ENCODE results near the gene C5orf46. TPM values are rescaled to one million over a fixed set of nuclear protein-coding genes. Genes with fewer than 3 reads are reported as not detected.

The C5orf46 gene
- polyA plus RNA-seq, 1 of the 3 experiments (the other 2 are of a cell fraction): 4.1 TPM

DNA sequence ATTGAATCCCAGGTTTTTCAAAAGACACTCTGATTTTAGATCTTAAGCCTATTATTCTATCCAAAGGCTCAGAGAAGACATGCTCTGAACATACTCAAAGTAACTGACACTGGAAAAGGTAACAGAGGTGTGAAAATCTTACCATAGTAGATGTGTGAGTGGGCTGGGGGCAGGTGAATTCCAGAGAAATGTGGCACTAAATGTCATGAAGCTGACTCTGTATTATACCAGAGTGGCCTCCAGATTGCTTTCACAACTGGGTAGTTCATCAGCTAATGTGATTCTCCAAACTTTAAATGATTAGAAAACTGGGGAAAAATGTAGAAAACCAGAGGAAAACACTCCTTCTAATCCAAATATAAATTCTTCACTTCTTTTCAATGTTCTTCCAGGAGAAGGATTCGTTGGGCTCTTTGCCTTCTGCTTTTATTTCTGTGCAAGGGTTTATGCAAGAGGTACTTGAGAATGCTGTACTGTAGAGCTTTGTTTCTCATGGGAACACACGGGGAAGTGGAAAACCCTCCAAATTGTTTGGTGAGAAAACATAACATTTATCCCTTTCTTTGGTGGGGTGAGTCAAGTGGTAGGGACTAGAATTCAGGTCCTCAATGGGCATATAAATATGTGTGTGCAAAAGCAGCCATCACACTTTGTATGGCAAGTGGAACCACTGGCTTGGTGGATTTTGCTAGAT lies 28.1 kb downstream of the C5orf46 start, which contains the start of gene SCGB3A2:
TSS of gene SCGB3A2 (plus strand) at position 646 of the 694 bp plus-strand sequence. CDS start 93 bp downstream, outside the sequence.
- Histone ChIP-seq H3K4me3 (ENCODE audit: low read depth in 2 of 2, low read length in 1 of 2) (no peak within 1 kb of the TSS), H3K9ac (no peak within 1 kb of the TSS), H3K9me2 (no peaks in the 10 kb centered on the region), H2AFZ (ENCODE audit: low read depth) (no peak within 1 kb of the TSS), H3K79me2 (ENCODE audit: insufficient read depth) (no peaks in the 10 kb centered on the region), H3K9me3 (no peaks in the 10 kb centered on the region), H3K27ac (ENCODE audit: low read depth in 2 of 2, low read length in 1 of 2) (no peak within 1 kb of the TSS), H4K20me1 (ENCODE audit: insufficient read depth) (no peaks in the 10 kb centered on the region), H3K4me2 (no peak within 1 kb of the TSS), H3F3A (replicated peaks; ENCODE audit: insufficient read depth) (no peaks in the 10 kb centered on the region), H3K36me3 (replicated peaks in 1 of 2; ENCODE audit: control insufficient read depth in 1 of 2, insufficient read depth in 2 of 2, low read length in 1 of 2) (no peaks in the 10 kb centered on the region), H3K4me1 (ENCODE audit: control insufficient read depth in 1 of 2, insufficient read depth in 2 of 2, low read depth in 1 of 2, low read length in 1 of 2) (no peaks in the 10 kb centered on the region), H3K27me3 (ENCODE audit: insufficient read depth) (no peaks in the 10 kb centered on the region)
- 9% methylated on average over 2 of the region's 2 CpGs for WGBS (ENCODE audit: low lambda C conversion rate)
- TF ChIP-seq EZH2phosphoT487 (IDR thresholded peaks at IDR 0.05; ENCODE audit: borderline replicate concordance, low read depth) (no peak), FOSL2 (IDR thresholded peaks at IDR 0.05; ENCODE audit: borderline replicate concordance, low read depth) (no peak), NRF1 (IDR thresholded peaks at IDR 0.05; ENCODE audit: low read depth, low read length) (no peak), TEAD4 (IDR thresholded peaks at IDR 0.05; ENCODE audit: borderline replicate concordance, insufficient read depth) (no peak), GABPA (IDR thresholded peaks at IDR 0.05; ENCODE audit: low read depth) (no peak), CHD2 (IDR thresholded peaks at IDR 0.05; ENCODE audit: low read length, partially characterized antibody) (no peak), FOXJ3 (CRISPR knock-in tag; IDR thresholded peaks at IDR 0.05) (no peak), MXI1 (IDR thresholded peaks at IDR 0.05; ENCODE audit: low read depth, low read length) (no peak), SMC3 (IDR thresholded peaks at IDR 0.05; ENCODE audit: low read depth, low read length) (no peak), TCF12 (IDR thresholded peaks at IDR 0.05) (no peak), GATA2 (CRISPR knock-in tag; IDR thresholded peaks at IDR 0.05) (no peak), RFX5 (IDR thresholded peaks at IDR 0.05; ENCODE audit: low read length) (no peak), POLR2AphosphoS5 (IDR thresholded peaks at IDR 0.05; ENCODE audit: low read depth, low read length) (no peak)
- TF ChIP-seq, protein P1, sequence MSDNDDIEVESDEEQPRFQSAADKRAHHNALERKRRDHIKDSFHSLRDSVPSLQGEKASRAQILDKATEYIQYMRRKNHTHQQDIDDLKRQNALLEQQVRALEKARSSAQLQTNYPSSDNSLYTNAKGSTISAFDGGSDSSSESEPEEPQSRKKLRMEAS (IDR thresholded peaks at IDR 0.05; ENCODE audit: low read depth): no peak
- TF ChIP-seq, protein P2, sequence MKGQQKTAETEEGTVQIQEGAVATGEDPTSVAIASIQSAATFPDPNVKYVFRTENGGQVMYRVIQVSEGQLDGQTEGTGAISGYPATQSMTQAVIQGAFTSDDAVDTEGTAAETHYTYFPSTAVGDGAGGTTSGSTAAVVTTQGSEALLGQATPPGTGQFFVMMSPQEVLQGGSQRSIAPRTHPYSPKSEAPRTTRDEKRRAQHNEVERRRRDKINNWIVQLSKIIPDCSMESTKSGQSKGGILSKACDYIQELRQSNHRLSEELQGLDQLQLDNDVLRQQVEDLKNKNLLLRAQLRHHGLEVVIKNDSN (IDR thresholded peaks at IDR 0.05; ENCODE audit: borderline replicate concordance, low read depth): no peak
- ChIA-PET POLR2A (no interaction called here), CTCF (interaction anchor here (1.2 to 1.9 kb wide), 3 partner anchors 9 to 57 kb away, joined by 3 to 10 read pairs (median 8); no protein-coding TSS in a partner anchor)
- no peak for DNase-seq

DNA sequence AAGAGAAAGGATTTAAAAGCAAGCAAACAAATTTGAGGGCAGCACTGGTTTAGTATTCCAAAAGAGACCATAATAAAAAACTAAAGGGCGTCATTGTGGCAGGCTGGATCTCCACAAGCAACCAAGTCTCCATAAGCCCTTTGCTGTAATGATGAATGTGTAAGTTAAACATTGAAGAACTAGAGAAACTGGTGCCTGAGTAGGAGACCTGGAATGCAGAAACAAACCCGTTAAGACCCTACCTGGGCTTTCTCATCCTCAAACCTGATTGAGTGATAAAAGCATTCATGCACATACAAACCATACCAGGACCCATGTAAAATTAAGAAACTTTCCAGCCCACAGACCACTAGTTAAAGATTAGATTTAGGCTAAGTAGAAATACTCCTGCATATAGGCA lies 29.7 kb downstream of the C5orf46 start:
- Histone ChIP-seq H3K79me2 (ENCODE audit: insufficient read depth) (no peaks in the 10 kb centered on the region), H3K4me1 (ENCODE audit: control insufficient read depth in 1 of 2, insufficient read depth in 2 of 2, low read depth in 1 of 2, low read length in 1 of 2) (no peaks in the 10 kb centered on the region), H3K9me2 (no peaks in the 10 kb centered on the region), H3K27me3 (ENCODE audit: insufficient read depth) (no peaks in the 10 kb centered on the region), H3K4me2 (no peak overlapping the region), H3F3A (replicated peaks; ENCODE audit: insufficient read depth) (no peaks in the 10 kb centered on the region), H3K9ac (no peak overlapping the region), H3K27ac (ENCODE audit: low read depth in 2 of 2, low read length in 1 of 2) (no peak overlapping the region), H3K36me3 (replicated peaks in 1 of 2; ENCODE audit: control insufficient read depth in 1 of 2, insufficient read depth in 2 of 2, low read length in 1 of 2) (no peaks in the 10 kb centered on the region), H3K4me3 (ENCODE audit: low read depth in 2 of 2, low read length in 1 of 2) (no peak overlapping the region), H3K9me3 (no peaks in the 10 kb centered on the region), H4K20me1 (ENCODE audit: insufficient read depth) (no peaks in the 10 kb centered on the region), H2AFZ (ENCODE audit: low read depth) (no peak overlapping the region)
- ChIA-PET POLR2A (no interaction called here), CTCF (interaction anchor here (0.7 to 0.9 kb wide), 2 partner anchors 10 to 25 kb away, joined by 3 read pairs; no protein-coding TSS in a partner anchor)
- WGBS (ENCODE audit: low lambda C conversion rate): 23% methylated on average over 2 of the region's 2 CpGs
- DNase-seq: no peak
- TF ChIP-seq, protein P3, sequence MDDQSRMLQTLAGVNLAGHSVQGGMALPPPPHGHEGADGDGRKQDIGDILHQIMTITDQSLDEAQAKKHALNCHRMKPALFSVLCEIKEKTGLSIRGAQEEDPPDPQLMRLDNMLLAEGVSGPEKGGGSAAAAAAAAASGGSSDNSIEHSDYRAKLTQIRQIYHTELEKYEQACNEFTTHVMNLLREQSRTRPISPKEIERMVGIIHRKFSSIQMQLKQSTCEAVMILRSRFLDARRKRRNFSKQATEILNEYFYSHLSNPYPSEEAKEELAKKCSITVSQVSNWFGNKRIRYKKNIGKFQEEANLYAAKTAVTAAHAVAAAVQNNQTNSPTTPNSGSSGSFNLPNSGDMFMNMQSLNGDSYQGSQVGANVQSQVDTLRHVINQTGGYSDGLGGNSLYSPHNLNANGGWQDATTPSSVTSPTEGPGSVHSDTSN (IDR thresholded peaks at IDR 0.05): no peak
- TF ChIP-seq MEF2A (IDR thresholded peaks at IDR 0.05; ENCODE audit: borderline replicate concordance, low read depth) (no peak), SMC3 (IDR thresholded peaks at IDR 0.05; ENCODE audit: low read depth, low read length) (no peak), POLR2AphosphoS5 (IDR thresholded peaks at IDR 0.05; ENCODE audit: low read depth, low read length) (no peak), NFIC (IDR thresholded peaks at IDR 0.05; ENCODE audit: borderline replicate concordance) (no peak), SIN3A (IDR thresholded peaks at IDR 0.05; ENCODE audit: borderline replicate concordance, low read depth, low read length) (no peak), YY1 (IDR thresholded peaks at IDR 0.05; ENCODE audit: low read depth) (no peak), GATA2 (CRISPR knock-in tag; IDR thresholded peaks at IDR 0.05) (no peak)
- TF ChIP-seq, protein P1 (IDR thresholded peaks at IDR 0.05; ENCODE audit: low read depth): no peak
- TF ChIP-seq, protein P4, sequence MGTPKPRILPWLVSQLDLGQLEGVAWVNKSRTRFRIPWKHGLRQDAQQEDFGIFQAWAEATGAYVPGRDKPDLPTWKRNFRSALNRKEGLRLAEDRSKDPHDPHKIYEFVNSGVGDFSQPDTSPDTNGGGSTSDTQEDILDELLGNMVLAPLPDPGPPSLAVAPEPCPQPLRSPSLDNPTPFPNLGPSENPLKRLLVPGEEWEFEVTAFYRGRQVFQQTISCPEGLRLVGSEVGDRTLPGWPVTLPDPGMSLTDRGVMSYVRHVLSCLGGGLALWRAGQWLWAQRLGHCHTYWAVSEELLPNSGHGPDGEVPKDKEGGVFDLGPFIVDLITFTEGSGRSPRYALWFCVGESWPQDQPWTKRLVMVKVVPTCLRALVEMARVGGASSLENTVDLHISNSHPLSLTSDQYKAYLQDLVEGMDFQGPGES (IDR thresholded peaks at IDR 0.05; ENCODE audit: low read depth, low read length): no peak
- TF ChIP-seq, protein P2 (IDR thresholded peaks at IDR 0.05; ENCODE audit: borderline replicate concordance, low read depth): no peak
